Left lung (tissue), 10 donors: ENCODE results near the gene TUBGCP2. TPM values are rescaled to one million over a fixed set of nuclear protein-coding genes. Genes with fewer than 3 reads are reported as not detected.
A peak's percentile ranks its signal among the peaks of the same experiment; 100 is the strongest.

Experiments
- ATAC-seq: fragments of 200-7000 bp; cut with Tn5 transposase; one replicate; pipeline ENCODE4 v1.9.1; 2020; ENCODE audit warnings: moderate library complexity
- DNase-seq, 4 donors: peaks; one replicate each; pipeline ENCODE4 v3.0.0-alpha.2; 2013 to 2020
- H3K27ac ChIP-seq, 2 donors: fragments of 200-600 bp; sonication (generic) in 1 of 2; one replicate each; pipeline versions ENCODE4 v1.5.0 to v1.8.0; 2020 to 2021
- H3K27me3 ChIP-seq, 2 donors: fragments of 200-600 bp; sonication (generic) in 1 of 2; one replicate each; pipeline versions ENCODE4 v1.5.0 to v1.8.0; 2020 to 2021
- H3K36me3 ChIP-seq, 2 donors: fragments of 200-600 bp; sonication (generic) in 1 of 2; one replicate each; pipeline versions ENCODE4 v1.5.0 to v1.8.0; 2020 to 2021
- H3K4me1 ChIP-seq, 2 donors: fragments of 200-600 bp; one replicate each; pipeline ENCODE4 v1.8.0; 2021
- H3K4me3 ChIP-seq, 2 donors: fragments of 200-600 bp; sonication (generic) in 1 of 2; one replicate each; pipeline versions ENCODE4 v1.5.0 to v1.8.0; 2020 to 2021; ENCODE audit warnings: mild to moderate bottlenecking in 1 of 2
- H3K9me3 ChIP-seq, 2 donors: fragments of 200-600 bp; sonication (generic) in 1 of 2; one replicate each; pipeline versions ENCODE4 v1.5.0 to v1.8.0; 2020 to 2021
- CTCF ChIP-seq, 2 donors: fragments of 200-600 bp; sonication (generic) in 1 of 2; IDR thresholded peaks; one replicate each; pipeline versions ENCODE4 v1.5.0 to v1.8.0; 2021; ENCODE audit warnings: antibody characterized with exemption in 2 of 2
- intact Hi-C, 2 donors: fragments of 100-400 bp; cut with DNase I; formaldehyde crosslinking; loops; one replicate each; pipeline versions ENCODE4 v1.11.2 to v1.14.2; 2022
- polyA plus RNA-seq, 6 donors: library from polyadenylated mRNA; unstranded; fragments of 120-200 nt; gene quantifications; one replicate each; pipeline ENCODE4 v1.2.1, GENCODE V29; 2013; ENCODE audit not compliant: insufficient read length in 6 of 6
- total RNA-seq, 2 donors: library from RNA; stranded (reverse); fragmentation: NEBNext Ultra II Directional; extraction: Animal tissue kit (Norgen Biotek cat#: 25700); gene quantifications; one replicate each; pipeline ENCODE4 v1.2.1, GENCODE V29; 2021
- donor health status: DM: no; HTN: yes; CAD: no.
- donor health status: DM: no; HTN: no; CAD: no.

Gene TUBGCP2
- total and polyA plus RNA-seq, 8 donors, result 44.2 to 62.3 (median 52.1) TPM

GRCh38 chr10:133337370-133337725, 28.7 kb upstream of the TUBGCP2 start:
- Histone ChIP-seq H3K4me1 (peaks cover 10 to 22% of the 10 kb centered on the region in 2 donors), H3K9me3 (no peaks in the 10 kb centered on the region), H3K27me3 (peaks cover 25 to 72% of the 10 kb centered on the region in 2 donors), H3K36me3 (no peaks in the 10 kb centered on the region), H3K4me3 (no peak overlapping the region), H3K27ac (no peak overlapping the region)
- ATAC-seq (no peak), DNase-seq (peak in 1 of 4 donors; percentile 28)
- intact Hi-C loops, result no loop called here
- TF ChIP-seq CTCF (IDR thresholded peaks at IDR 0.05), result no peak

- peak; percentile 10 for ATAC-seq
- Histone ChIP-seq H3K27me3 (peaks cover 30 to 72% of the 10 kb centered on the region in 2 donors), H3K4me1 (peaks cover 10 to 22% of the 10 kb centered on the region in 2 donors), H3K36me3 (no peaks in the 10 kb centered on the region), H3K9me3 (no peaks in the 10 kb centered on the region), H3K27ac (no peak within 1 kb of the TSS), H3K4me3 (peak within 1 kb of the TSS in 1 of 2 donors; percentile 28)
- DNase-seq, result peak in 2 of 4 donors; percentile 26 to 81
- intact Hi-C loops, result no loop called here
- TF ChIP-seq CTCF (IDR thresholded peaks at IDR 0.05), result no peak
Observed at GRCh38 chr10:133336577-133337369, 28.1 kb upstream of the TUBGCP2 start, which contains the start of gene CALY. TSS of gene CALY (minus strand) at chr10:133336896. CDS start at chr10:133328989, 7,907 bp downstream.

DNA sequence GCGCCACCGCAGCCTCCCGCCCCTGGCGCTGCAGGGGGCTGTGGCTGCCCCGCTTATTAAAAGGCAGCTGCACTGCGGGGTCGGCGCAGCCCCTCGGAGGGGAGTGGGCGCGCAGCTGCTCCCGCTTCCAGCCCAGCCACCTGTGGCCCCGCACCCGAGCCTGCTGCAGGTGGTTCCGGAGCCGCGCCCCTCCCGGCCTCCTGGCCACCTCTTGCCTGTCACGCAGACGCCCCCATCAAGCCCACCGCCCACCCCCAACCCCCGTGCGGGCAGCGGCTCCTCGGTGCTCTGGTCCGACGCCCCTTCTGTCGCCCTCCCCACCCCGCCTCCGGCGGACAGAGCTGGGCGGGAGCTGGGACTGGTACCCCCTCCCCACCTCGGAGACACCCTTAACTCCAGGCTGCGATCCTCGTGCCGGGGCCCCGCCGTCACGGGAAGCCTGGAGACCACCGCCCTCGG, 27.5 kb upstream of the TUBGCP2 start:
- Histone ChIP-seq H3K4me3 (peak overlapping the region in 1 of 2 donors; percentile 28), H3K27ac (no peak overlapping the region), H3K4me1 (peaks cover 10 to 22% of the 10 kb centered on the region in 2 donors), H3K27me3 (peaks cover 32 to 72% of the 10 kb centered on the region in 2 donors), H3K9me3 (no peaks in the 10 kb centered on the region), H3K36me3 (no peaks in the 10 kb centered on the region)
- DNase-seq (peak in 1 of 4 donors; percentile 70), ATAC-seq (no peak)
- intact Hi-C loops, result no loop called here
- TF ChIP-seq CTCF (IDR thresholded peaks at IDR 0.05), result no peak

- peak; percentile 50 for ATAC-seq
Observed at GRCh38 chr10:133335246-133336117, 26.8 kb upstream of the TUBGCP2 start.

More at GRCh38 chr10:133335246-133336117, 26.8 kb upstream of the TUBGCP2 start:
- Histone ChIP-seq H3K27ac (no peak overlapping the region), H3K36me3 (no peaks in the 10 kb centered on the region), H3K9me3 (no peaks in the 10 kb centered on the region), H3K4me3 (peak overlapping the region; percentile 9 to 28), H3K4me1 (peaks cover 10 to 22% of the 10 kb centered on the region in 2 donors), H3K27me3 (peaks cover 32 to 72% of the 10 kb centered on the region in 2 donors)
- no peak for TF ChIP-seq CTCF (IDR thresholded peaks at IDR 0.05)
- peak; percentile 51 to 81 (median 64) for DNase-seq
- intact Hi-C loops, result no loop called here
